NCI-H2227 (cell line): ENCODE data around the gene TIMM44.

Source experiments
- DNase-seq: peaks from one replicate; lab custom pipeline; 2025; ENCODE audit not compliant: unreplicated experiment; lab: John Stamatoyannopoulos, UW

TIMM44 gene

GRCh38 chr19:7943444-7944176 lies at the start of gene TIMM44:
TIMM44 (minus strand) TSS chr19:7943666; CDS start chr19:7943651, 15 bp downstream.
- DNase-seq = peak; percentile 98

DNA sequence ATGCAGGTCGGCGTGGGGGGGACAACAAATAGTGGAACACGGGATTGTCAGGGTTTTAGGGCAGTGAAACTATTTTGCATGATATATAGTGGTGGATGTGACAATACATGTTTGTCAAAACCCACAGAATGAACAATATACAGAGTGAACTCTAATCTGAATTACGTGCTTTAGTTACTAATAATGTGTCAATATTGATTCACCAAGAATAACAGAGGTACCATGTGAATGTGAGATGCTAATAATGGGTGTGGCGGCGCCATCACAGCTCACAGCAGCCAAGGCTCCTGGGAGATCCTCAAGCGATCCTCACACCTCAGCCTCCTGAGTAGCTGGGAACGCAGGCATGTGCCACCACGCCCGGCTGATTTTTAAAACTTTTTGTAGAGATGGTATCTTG lies 49.1 kb upstream of the TIMM44 start:
- DNase-seq = no peak

DNA sequence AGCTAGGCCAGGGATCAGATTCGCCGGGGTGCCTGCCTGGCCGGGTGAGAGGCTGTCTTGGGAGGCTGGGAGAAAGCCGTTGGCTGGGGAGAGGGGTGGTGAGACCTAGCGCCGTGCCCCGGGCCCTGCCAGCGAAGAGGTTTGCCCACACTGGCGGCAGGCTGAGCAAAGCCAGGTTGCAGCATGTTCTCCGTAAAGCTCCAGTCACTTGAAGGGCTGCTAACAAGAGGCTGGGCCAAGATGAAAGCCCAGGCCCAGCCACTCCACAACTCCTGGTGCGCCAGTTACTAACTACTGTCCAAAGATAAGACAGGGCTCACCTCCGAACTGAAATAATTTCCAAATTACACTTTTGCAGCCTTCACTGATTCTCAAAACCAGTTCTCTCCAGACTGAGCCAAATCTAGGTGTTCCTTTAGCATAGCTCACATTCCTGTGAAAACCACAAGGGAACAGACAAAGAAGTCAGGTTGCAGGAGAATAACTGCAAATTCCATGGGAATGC lies 45.7 kb upstream of the TIMM44 start:
- no peak for DNase-seq

- no peak for DNase-seq
Observed at GRCh38 chr19:7988307-7988706, 44.8 kb upstream of the TIMM44 start.

DNA sequence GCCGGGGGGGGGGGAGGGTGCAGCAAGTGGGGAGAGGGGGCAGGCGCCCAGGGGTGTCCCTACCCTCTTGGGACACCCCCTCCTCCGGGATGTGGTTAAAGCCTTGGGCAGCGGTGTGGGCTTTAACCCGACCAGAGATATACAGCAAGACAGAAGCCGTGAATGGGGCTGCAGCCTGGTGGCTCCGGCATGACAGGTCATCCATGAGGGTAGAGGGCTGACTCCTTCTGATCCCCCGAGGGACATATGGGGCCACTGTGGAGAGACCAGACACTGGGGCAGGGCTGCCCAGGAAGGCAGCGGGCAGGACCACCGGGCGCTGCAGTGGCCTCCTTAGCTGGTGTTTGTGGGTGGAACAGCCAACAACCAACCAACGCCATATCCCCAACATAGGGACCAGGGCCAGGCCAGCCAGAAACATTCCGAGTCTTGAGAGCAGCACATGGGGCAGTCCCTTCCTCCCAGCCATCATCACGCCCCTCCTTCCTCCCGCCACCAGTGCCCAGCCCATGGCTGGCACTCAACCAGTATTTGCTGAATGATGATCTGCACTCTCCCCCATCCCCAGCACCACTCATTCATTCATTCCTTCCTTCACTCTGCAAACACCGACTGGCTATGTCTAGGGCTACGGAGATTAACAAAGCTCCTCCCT lies 43.8 kb upstream of the TIMM44 start:
- no peak for DNase-seq

GRCh38 chr19:7986321-7987113 lies 43.1 kb upstream of the TIMM44 start:
- DNase-seq = no peak

GRCh38 chr19:7985481-7985911 lies 42.0 kb upstream of the TIMM44 start:
- no peak for DNase-seq

- no peak for DNase-seq
Observed at GRCh38 chr19:7983995-7984837, 40.8 kb upstream of the TIMM44 start.

- DNase-seq = no peak
Observed at GRCh38 chr19:7983286-7983950, 40.0 kb upstream of the TIMM44 start.

DNA sequence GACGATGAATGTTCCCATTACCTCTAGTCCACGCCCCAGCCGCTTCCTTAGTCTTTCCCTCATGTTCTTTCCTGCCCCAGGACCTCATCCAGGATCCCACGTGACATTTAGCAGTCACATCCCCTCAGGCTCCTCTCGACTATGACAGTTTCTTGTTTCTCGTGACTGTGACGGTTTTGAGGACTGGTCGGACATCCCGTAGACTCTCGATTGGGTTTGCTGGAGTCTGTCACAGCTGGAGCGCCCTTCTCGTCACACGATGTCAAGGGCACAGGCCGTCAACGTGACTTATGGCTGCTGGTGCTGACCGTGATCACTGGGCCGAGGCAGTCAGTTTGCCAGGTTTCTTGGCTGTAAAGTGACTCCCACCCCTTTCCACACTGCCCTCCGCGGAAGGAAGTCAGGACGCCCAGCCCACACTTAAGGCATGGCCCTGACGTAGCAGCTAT lies 39.2 kb upstream of the TIMM44 start:
- DNase-seq = no peak

DNA sequence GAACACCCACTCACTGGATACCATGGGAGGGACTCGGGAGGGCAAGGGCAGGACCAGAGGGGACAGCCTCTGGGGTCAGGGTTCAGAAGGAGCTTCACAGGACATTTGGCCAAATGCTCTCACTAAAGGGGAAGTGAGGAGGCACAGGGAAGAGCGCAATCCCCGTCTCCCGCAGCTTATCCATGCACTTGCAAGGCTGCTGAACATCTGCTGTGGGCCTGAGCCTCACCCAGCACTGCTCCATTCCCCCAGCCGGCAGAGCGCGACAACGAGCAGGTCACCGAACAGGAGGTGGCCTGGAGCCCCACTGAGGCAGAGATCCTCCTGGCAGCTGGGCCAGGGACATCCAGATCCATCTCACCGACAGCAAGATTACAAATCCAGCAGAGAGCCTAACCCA lies 38.6 kb upstream of the TIMM44 start:
- DNase-seq = no peak

- no peak for DNase-seq
Observed at GRCh38 chr19:7981661-7982060, 38.2 kb upstream of the TIMM44 start.

DNA sequence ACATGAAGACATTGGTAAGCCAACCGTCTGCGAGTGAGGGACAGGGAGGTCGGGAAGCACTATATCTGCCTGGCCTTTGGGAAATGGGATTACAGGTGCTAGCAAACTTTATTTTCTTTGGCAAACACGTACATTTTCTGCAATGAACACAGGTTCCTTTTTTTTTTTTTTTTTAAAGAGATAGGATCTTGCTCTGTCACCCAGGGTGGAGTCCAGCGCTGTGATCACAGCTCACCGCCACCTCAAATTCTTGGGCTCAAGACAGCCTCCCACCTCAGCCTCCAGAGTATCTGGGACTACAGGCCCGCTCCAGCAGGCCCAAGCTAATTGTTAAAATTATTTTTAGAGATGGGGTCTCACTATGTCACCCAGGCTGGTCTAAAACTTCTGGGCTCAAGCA lies 37.7 kb upstream of the TIMM44 start:
- no peak for DNase-seq

GRCh38 chr19:7980635-7981121 lies 37.2 kb upstream of the TIMM44 start:
- DNase-seq = no peak

GRCh38 chr19:7980168-7980567 lies 36.7 kb upstream of the TIMM44 start:
- DNase-seq = no peak

GRCh38 chr19:7979559-7979958 lies 36.1 kb upstream of the TIMM44 start:
- no peak for DNase-seq

DNA sequence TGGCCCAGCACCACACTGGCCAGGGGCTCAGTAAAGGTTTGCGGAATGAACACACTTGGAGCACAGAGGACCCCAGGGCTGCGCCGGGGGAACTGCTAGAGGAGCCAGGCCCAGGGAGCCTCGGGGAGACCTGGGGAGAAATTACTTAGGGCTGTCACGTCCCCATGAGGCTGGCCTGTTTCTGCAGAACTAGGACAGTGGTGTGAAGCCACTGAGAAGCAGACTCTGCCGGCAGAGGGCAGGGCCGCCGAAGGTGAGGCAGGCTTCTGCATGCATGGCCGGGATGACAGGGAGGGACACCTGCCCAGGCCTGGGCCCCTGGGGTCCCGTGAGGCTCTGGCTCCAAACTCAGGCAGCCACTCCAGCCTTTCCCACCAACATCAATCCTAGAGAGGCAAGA lies 35.5 kb upstream of the TIMM44 start:
- no peak for DNase-seq

DNA sequence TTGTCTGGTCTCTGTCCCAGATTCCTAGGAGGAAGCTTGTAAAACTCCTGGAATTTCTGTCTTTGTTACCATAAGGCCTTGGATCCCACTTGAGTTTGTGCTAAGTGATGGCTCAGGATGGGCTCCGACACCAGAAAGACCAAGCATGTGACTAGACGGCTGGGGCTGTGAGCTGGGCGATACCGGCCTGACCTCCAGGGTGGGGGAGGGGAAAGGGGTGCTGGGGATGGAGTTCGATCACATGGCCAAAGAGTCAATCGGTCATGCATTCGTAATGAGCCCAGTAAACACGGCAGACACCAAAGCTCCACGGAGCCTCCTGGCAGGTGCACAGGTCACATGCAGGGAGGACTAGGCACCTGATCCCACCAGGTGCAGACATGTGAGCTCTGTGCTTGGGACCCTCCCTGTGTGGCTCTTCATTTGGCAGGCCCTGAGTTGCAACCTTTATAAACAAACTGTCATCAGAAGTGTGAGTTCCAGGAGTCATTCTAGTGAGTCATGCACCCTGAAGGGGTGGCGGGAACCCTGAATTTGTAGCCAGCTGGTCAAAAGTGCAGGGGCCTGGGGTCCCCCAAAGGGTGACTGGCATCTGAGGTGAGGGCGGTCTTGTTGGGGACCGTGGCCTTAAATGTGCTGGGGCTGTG lies 34.8 kb upstream of the TIMM44 start:
- DNase-seq = no peak

DNA sequence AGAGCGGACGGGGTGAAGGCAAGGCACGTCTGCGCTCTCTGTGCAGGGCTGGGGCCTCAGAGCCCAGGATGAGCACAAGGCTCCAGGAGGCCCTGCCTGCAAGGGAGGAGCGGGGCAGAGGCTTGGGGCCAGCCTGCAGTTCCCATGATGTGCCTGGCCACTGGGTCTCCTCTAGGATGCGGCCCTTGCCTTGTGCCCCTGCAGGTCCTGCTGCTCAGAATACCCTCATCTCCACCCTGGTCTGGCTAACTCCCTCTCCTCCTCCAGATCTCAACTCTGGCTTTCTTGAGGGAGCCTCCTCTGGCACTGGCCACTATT lies 34.2 kb upstream of the TIMM44 start:
- DNase-seq = no peak
